Activated CD4-positive, alpha-beta memory T cell treated with anti-CD3 and anti-CD28 coated beads, Interleukin-2, amount 10 ng/mL, durations not matched to agents 7 days and 5 days (primary cell): ENCODE results near the gene GIT1. TPM values are rescaled to one million over a fixed set of nuclear protein-coding genes. Genes with fewer than 3 reads are reported as not detected.
A peak's percentile ranks its signal among the peaks of the same experiment; 100 is the strongest.

Experiments used
- CTCF ChIA-PET: fragments of 350-600 bp; sonication (Branson Sonifier 250); formaldehyde crosslinking; loops from one replicate; lab custom pipeline; 2021; ENCODE audit warnings: antibody characterized with exemption, inconsistent platforms; lab: Charles Lee
- POLR2A ChIA-PET: fragments of 350-600 bp; sonication (Branson Sonifier 250); formaldehyde crosslinking; loops from one replicate; lab custom pipeline; 2021; ENCODE audit warnings: antibody characterized with exemption; lab: Charles Lee
- DNase-seq: peaks from one replicate; pipeline ENCODE4 v3.0.0-alpha.2; 2020
- H3K27ac Mint-ChIP-seq: one replicate; pipeline ENCODE4 v1.8.0; 2021; ENCODE audit warnings: mild to moderate bottlenecking, mixed read lengths
- H3K27me3 Mint-ChIP-seq: one replicate; pipeline ENCODE4 v1.8.0; 2021; ENCODE audit warnings: mixed read lengths
- H3K36me3 Mint-ChIP-seq: one replicate; pipeline ENCODE4 v1.8.0; 2021; ENCODE audit warnings: low read depth, mixed read lengths
- H3K4me1 Mint-ChIP-seq: one replicate; pipeline ENCODE4 v1.8.0; 2021; ENCODE audit warnings: mixed read lengths
- H3K4me3 Mint-ChIP-seq: one replicate; pipeline ENCODE4 v1.8.0; 2021; ENCODE audit warnings: mild to moderate bottlenecking, mixed read lengths
- H3K9me3 Mint-ChIP-seq: one replicate; pipeline ENCODE4 v1.8.0; 2021; ENCODE audit warnings: mixed read lengths
- total RNA-seq, 2 experiments: library from RNA; stranded (reverse); gene quantifications; one replicate each; pipeline ENCODE4 v1.2.3, GENCODE V29; 2021

GIT1 gene
- total RNA-seq, 2 experiments from 2014 or later: 76.6 to 80.4 TPM

DNA sequence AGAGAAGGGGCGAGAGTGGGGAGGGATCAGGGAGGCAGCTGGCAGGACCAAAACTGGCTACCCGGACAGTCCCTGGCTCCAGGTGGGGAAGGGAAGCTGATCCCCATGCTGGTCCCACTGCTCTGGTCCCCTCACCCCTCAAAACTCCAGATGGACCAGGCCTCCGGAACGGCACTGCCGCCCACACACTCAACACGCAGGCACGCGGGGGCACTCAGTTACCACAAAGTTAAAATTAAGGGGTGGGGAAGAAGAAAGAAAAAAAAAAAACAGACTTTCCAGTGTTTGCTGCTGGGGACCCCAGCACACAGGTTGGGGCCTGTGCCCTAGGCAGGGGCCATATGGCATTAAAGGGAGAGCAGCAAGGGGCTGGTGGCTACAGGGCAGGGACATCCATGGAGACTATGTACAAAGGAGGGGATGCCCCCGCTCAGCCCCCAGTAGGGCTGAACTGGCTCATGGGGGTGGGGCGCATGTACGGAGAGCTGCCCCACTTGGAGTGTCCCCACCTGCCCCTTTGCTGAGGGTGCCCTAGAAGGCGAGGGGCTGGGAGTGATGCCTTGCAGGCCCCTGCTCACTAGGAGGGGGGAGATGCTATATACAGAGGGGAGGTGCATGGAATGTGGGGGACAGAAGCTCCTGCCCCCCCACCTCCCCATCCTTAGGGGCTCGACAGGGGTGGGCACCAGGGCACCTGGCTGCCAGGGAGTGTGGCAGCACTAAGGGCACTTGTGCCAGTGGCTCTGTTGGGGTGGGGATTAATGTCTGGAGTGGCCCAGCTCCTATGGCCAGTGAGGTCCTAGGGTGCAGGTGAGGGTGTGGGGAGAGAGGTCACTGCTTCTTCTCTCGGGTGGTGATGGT is 15.3 kb downstream of the GIT1 start:
- Mint-ChIP-seq H3K9me3 (no peaks in the 10 kb centered on the region), H3K36me3 (peaks cover 40% of the 10 kb centered on the region), H3K4me1 (peaks cover 13% of the 10 kb centered on the region), H3K27me3 (no peaks in the 10 kb centered on the region), H3K4me3 (no peak overlapping the region), H3K27ac (no peak overlapping the region)
- ChIA-PET POLR2A (interaction anchor here (0.8 to 5.8 kb wide), 4 partner anchors 13 to 42 kb away, joined by 3 to 36 read pairs (median 6); no protein-coding TSS in a partner anchor), CTCF (interaction anchor here (0.6 to 2.5 kb wide), 6 partner anchors 8 to 204 kb away, joined by 3 to 12 read pairs (median 6); no protein-coding TSS in a partner anchor)
- no peak for DNase-seq

DNA sequence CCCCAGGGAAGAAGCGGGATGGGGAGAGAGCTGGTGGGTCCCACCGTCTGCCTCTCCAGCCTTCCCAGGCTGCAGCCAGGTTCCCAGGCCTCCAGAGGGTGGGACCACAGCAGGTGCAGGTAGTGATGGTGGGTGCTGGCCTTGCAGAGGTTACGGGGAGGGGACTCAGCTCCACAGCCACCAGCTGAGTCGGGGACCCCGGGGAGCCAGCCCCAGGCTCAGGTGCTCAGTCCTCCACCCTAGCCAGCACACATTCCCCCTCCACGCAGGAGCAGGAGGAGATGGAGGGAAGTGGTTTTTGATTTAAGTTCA is 15.9 kb downstream of the GIT1 start:
- ChIA-PET POLR2A (interaction anchor here (1.4 to 5.8 kb wide), 2 partner anchors 15 to 42 kb away, joined by 7 to 36 read pairs; no protein-coding TSS in a partner anchor), CTCF (interaction anchor here (1.2 to 2.5 kb wide), 8 partner anchors 9 to 204 kb away, joined by 3 to 12 read pairs (median 6); partner anchors contain the start of gene ANKRD13B)
- Mint-ChIP-seq H3K4me1 (peaks cover 14% of the 10 kb centered on the region), H3K27ac (no peak overlapping the region), H3K4me3 (no peak overlapping the region), H3K36me3 (peaks cover 40% of the 10 kb centered on the region), H3K9me3 (no peaks in the 10 kb centered on the region), H3K27me3 (no peaks in the 10 kb centered on the region)
- DNase-seq: no peak

DNA sequence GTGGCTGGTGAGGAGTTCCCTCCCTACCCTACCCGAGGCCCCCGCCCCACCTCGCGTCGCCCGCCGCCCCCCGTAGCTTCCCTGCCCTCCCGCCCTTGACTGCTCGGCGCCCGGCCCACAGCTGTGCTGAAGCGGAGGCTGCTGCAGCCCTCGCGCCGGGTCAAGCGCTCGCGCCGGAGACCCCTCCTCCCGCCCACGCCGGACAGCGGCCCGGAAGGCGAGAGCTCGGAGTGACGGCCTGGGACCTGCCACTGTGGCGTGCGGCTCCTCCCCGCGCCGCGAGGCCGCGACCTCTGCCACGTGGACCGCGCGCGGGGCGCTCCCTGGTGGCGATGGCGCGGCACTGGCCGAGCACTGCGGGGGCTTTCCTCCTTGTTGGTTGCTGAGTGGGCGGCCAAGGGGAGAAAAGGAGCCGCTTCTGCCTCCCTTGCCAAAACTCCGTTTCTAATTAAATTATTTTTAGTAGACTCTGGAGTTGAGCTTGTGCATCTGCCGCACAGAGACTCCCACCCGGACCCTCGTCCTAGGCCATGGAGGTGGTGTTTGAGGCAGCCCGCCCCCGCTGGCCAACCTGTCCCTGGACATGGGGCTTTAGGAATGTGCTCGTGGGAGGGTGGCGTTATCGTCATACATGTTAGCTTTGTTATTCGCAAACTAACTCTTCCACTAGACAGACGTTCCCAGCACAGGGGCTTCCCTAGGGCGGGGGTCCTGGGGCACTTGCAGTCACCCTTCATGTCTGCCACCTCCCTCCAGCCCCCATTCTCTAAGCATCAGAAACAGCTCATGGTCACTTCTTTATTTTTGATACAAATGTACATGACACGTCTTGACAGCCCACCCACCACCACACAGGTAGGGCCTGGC is 16.5 kb downstream of the GIT1 start:
- Mint-ChIP-seq H3K9me3 (no peaks in the 10 kb centered on the region), H3K36me3 (peaks cover 39% of the 10 kb centered on the region), H3K27ac (no peak overlapping the region), H3K27me3 (no peaks in the 10 kb centered on the region), H3K4me1 (peaks cover 14% of the 10 kb centered on the region), H3K4me3 (no peak overlapping the region)
- ChIA-PET CTCF (interaction anchor here (1.2 to 2.5 kb wide), 8 partner anchors 9 to 203 kb away, joined by 3 to 12 read pairs (median 6); partner anchors contain the start of gene ANKRD13B), POLR2A (interaction anchor here (1.4 to 8.0 kb wide), 3 partner anchors 16 to 43 kb away, joined by 7 to 41 read pairs (median 36); partner anchors contain the start of gene ANKRD13B)
- peak; percentile 53 for DNase-seq

DNA sequence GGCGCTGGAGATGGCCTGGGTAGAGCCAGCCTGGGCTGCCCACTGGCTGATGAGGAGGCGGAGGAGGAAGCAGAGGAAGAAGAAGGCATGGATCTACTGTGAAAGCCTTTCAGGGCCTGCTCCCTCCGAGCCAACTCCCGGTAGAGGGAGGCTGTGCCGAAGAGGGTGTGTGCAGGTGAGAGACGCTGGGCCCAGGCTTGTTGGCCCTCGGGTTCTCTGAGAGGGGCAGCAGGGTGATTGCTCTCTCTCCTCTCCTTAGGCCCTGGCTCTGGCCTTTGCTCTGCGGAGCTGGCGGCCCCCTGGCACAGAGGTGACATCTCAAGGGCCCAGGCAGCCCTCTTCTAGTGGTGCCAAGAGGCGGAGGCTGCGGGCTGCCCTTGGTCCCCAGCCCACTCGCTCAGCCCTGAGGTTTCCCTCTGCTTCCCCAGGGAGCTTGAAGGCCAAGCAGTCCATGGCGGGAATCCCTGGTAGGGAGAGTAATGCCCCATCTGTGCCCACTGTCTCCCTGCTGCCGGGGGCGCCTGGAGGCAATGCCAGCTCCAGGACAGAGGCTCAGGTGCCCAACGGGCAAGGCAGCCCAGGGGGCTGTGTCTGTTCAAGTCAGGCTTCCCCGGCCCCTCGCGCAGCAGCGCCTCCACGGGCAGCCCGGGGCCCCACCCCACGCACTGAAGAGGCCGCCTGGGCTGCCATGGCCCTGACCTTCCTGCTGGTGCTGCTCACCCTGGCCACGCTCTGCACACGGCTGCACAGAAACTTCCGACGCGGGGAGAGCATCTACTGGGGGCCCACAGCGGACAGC is 17.4 kb downstream of the GIT1 start:
- no peaks in the 10 kb centered on the region for H3K9me3 Mint-ChIP-seq
- peaks cover 35% of the 10 kb centered on the region for H3K36me3 Mint-ChIP-seq
- ChIA-PET POLR2A (interaction anchor here (0.6 to 8.0 kb wide), 4 partner anchors 17 to 104 kb away, joined by 4 to 41 read pairs (median 22); partner anchors contain the start of gene ANKRD13B), CTCF (interaction anchor here (1.0 to 7.1 kb wide), 11 partner anchors 10 to 202 kb away, joined by 3 to 64 read pairs (median 6); partner anchors contain the start of gene ANKRD13B)
- H3K27ac Mint-ChIP-seq: no peak overlapping the region
- H3K4me3 Mint-ChIP-seq: no peak overlapping the region
- no peak for DNase-seq
- no peaks in the 10 kb centered on the region for H3K27me3 Mint-ChIP-seq
- H3K4me1 Mint-ChIP-seq: peaks cover 14% of the 10 kb centered on the region

DNA sequence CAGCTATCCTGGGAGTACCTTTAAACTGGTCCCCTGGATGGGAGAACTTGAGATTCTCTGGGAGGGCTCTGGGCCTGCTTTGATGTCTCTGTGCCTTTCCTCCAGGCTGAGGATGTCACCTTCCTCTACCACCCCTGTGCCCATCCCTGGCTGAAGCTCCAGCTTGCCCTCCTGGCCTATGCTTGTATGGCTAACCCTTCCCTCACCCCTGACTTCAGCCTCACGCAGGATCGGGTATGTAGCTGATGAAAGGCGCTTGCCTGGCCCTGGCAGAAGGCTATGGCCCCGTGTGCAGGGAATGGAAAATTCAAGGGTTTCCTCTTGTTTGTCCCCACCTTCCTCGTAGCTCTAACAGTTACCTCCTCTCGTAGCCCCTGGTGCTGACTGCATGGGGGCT is 18.0 kb downstream of the GIT1 start:
- Mint-ChIP-seq H3K4me3 (no peak overlapping the region), H3K9me3 (no peaks in the 10 kb centered on the region), H3K27ac (no peak overlapping the region), H3K27me3 (no peaks in the 10 kb centered on the region), H3K36me3 (peaks cover 35% of the 10 kb centered on the region), H3K4me1 (peaks cover 14% of the 10 kb centered on the region)
- ChIA-PET CTCF (interaction anchor here (1.0 to 7.1 kb wide), 5 partner anchors 15 to 202 kb away, joined by 3 to 64 read pairs (median 7); partner anchors contain the start of gene ANKRD13B), POLR2A (interaction anchor here (0.6 to 8.0 kb wide), 3 partner anchors 21 to 104 kb away, joined by 4 to 41 read pairs (median 36); partner anchors contain the start of gene ANKRD13B)
- no peak for DNase-seq

DNA sequence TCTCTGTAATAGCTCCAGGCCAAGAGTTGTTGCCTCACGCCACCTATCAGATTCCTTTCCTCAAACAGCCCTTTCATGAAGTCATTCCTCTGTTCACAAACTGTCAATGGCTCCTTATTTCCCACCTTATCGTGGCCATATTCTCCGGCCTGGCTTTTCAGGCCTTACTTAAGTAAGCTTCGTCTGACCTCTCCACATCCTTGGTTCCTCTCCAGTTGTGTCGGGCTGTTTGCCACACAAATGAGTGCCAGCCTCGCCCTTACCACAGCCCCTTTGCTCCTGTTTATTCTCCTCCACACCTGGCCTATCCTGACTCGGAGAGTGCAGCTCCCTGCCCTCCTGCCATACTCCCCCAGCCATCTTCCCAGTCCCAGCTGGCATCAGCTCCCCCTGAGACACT is 18.9 kb downstream of the GIT1 start:
- H3K27ac Mint-ChIP-seq: no peak overlapping the region

DNA sequence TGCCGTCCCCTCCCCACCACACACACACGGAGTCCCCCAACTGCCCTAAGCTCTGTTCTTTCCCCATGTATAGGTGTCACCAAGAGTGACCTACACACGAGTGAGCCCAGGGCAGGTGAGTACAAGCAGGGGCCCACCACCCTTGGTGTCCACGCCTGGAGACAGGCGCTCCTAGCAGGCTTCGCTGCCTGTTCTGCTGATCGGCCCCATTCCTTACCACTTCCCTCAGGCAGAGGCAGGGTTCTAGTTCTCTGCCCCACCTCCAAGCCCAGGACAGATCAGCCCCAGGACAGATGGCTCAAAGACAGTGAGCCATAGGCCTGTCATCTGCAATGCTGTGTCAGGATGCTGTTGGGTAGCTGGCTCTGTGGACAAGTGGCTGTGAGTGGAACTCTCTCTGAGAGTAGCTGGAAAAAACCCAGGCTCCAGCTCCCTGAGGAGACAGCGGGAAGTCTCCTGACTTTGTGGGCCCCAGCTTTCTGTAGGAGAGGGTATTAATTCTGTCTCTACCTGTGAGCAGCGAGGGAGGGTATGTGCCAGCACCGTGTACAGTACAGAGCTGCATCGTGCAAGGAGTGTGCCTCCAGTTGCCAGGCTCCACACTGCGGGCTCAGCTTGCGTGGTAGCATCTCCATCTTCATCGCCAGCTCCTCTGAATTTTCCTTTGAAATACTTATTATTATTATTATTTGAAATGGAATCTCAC is 20.1 kb downstream of the GIT1 start:
- ChIA-PET POLR2A (interaction anchor here (0.8 to 9.3 kb wide), 6 partner anchors 19 to 208 kb away, joined by 4 to 107 read pairs (median 5); partner anchors contain the start of gene ANKRD13B), CTCF (interaction anchor here (1.0 to 7.1 kb wide), 7 partner anchors 10 to 200 kb away, joined by 3 to 64 read pairs (median 4); no protein-coding TSS in a partner anchor)
- peak overlapping the region; percentile 59 for H3K27ac Mint-ChIP-seq
- peak; percentile 18 for DNase-seq
- H3K27me3 Mint-ChIP-seq: no peaks in the 10 kb centered on the region
- no peaks in the 10 kb centered on the region for H3K9me3 Mint-ChIP-seq
- H3K36me3 Mint-ChIP-seq: peaks cover 35% of the 10 kb centered on the region
- peak overlapping the region; percentile 83 for H3K4me3 Mint-ChIP-seq
- H3K4me1 Mint-ChIP-seq: peaks cover 29% of the 10 kb centered on the region

More for the DNA sequence above, 18.9 kb downstream of the GIT1 start:
- Mint-ChIP-seq H3K27me3 (no peaks in the 10 kb centered on the region), H3K9me3 (no peaks in the 10 kb centered on the region), H3K4me3 (peak overlapping the region; percentile 11), H3K4me1 (peaks cover 21% of the 10 kb centered on the region), H3K36me3 (peaks cover 39% of the 10 kb centered on the region)
- CTCF ChIA-PET: interaction anchor here (0.7 to 7.1 kb wide), 6 partner anchors 18 to 201 kb away, joined by 3 to 64 read pairs (median 4); no protein-coding TSS in a partner anchor
- POLR2A ChIA-PET: interaction anchor here (0.8 to 9.3 kb wide), 4 partner anchors 22 to 209 kb away, joined by 4 to 107 read pairs (median 23); partner anchors contain the start of gene ANKRD13B
- peak; percentile 15 for DNase-seq

DNA sequence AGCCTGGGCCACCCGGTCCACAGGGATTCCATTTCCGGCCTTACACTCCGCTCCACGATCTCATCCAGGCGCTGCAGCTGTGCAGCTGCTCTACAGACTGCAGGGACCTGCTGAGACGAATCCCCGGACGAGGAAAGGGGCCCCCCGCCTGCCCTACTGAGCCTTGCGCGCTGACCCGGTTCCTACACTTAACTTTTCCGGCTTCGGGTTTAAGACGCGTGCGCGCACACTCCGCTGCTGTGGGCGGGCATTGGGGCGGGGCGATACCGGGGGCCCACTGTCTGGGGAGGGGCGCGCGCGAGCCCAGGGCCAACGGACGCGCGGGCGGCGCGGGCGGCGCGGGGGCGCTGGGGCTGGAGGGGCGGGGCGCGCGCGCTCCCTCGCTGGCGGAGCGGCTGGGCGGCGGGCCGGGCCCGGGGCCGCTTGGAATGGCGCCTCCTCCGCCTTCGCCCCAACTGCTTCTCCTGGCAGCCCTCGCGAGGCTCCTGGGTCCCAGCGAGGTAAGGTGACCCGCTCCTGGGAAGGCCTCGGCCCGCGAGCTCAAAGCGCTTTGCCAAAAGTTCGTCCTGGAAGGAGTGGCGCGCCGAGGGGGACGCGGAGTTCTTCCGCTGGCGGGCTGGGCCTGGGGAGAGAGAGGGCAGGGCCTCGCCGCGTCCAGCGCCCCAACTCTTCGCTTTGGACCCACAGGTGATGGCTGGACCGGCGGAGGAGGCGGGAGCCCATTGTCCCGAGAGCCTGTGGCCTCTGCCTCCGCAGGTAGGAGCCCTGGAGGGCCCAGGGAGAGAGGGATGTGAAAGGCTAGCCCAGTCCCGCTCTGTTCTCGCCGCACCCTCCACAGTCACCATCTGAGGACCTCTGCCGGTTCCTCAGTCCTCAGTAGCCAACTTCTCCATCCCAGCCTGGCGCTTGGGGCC is 20.9 kb downstream of the GIT1 start, which contains the start of gene TP53I13:
Gene TP53I13 (plus strand): TSS at position 371 of the 914 bp plus-strand sequence. CDS start 58 bp downstream, at position 429.
- H3K9me3 Mint-ChIP-seq: no peaks in the 10 kb centered on the region
- CTCF ChIA-PET: interaction anchor here (0.9 to 7.1 kb wide), 9 partner anchors 11 to 361 kb away, joined by 3 to 64 read pairs (median 4); partner anchors contain the start of gene SSH2
- POLR2A ChIA-PET: interaction anchor here (0.6 to 9.3 kb wide), 15 partner anchors 12 to 870 kb away, joined by 3 to 107 read pairs (median 5); partner anchors contain the start of genes ANKRD13B and NSRP1

DNA sequence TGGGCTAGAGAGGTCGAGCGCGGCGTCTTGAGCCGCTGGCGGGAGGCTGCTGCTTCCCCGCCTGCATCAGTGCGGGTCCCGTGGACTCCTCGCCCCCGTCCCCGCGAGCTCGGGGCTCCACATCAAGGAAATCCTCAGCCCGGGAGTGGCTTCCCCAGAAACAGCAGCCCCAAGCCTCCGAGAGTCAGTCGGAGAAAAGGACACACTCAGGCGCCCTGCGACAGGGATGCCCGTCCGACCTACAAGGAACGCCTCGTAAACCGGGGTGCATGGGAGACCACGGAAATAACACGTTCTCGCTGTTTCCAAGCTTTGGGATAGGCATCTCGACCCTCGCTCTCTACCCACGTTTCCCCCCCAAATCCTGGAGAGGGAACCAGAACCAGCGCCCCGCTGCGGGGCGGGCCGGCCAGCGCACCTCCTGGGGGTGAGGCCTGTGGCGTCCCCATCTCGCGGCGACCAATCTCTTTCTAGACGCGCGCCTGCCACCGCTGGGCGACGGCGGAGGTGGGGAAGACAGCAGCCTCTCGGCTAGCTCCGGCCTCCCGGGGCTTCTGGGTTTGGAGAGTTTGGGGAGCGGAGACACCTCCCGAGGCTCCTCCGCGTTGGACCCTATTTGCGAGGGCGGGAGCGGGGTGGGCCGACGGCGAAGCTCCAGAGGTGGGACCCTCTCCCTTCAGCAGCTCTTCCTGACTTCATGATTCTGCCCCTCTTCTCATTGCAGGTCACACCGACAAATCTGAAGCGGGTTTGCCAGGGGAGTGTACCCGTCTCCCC is 21.7 kb downstream of the GIT1 start:
- Mint-ChIP-seq H3K9me3 (no peaks in the 10 kb centered on the region), H3K36me3 (peaks cover 32% of the 10 kb centered on the region), H3K4me3 (peak overlapping the region; percentile 92), H3K27me3 (no peaks in the 10 kb centered on the region), H3K27ac (peak overlapping the region; percentile 96), H3K4me1 (peaks cover 39% of the 10 kb centered on the region)
- POLR2A ChIA-PET: interaction anchor here (0.6 to 9.3 kb wide), 18 partner anchors 12 to 871 kb away, joined by 3 to 107 read pairs (median 4); partner anchors contain the start of genes ANKRD13B, CORO6, NSRP1 and SSH2
- peak; percentile 86 for DNase-seq
- CTCF ChIA-PET: interaction anchor here (0.6 to 7.1 kb wide), 10 partner anchors 13 to 385 kb away, joined by 3 to 64 read pairs (median 3); partner anchors contain the start of gene SSH2

More for the DNA sequence above, 20.9 kb downstream of the GIT1 start, which contains the start of gene TP53I13:
- Mint-ChIP-seq H3K4me3 (peak within 1 kb of the TSS; percentile 92), H3K36me3 (peaks cover 35% of the 10 kb centered on the region), H3K4me1 (peaks cover 36% of the 10 kb centered on the region), H3K27me3 (no peaks in the 10 kb centered on the region), H3K27ac (peak within 1 kb of the TSS; percentile 96)
- peak; percentile 91 for DNase-seq
